Measurements from ENCODE around the gene MFAP3L. TPM values are rescaled to one million over a fixed set of nuclear protein-coding genes. Genes with fewer than 3 reads are reported as not detected.

MFAP3L gene
- total RNA-seq, 1 donor from 2014 or later, result 0.27 TPM

DNA sequence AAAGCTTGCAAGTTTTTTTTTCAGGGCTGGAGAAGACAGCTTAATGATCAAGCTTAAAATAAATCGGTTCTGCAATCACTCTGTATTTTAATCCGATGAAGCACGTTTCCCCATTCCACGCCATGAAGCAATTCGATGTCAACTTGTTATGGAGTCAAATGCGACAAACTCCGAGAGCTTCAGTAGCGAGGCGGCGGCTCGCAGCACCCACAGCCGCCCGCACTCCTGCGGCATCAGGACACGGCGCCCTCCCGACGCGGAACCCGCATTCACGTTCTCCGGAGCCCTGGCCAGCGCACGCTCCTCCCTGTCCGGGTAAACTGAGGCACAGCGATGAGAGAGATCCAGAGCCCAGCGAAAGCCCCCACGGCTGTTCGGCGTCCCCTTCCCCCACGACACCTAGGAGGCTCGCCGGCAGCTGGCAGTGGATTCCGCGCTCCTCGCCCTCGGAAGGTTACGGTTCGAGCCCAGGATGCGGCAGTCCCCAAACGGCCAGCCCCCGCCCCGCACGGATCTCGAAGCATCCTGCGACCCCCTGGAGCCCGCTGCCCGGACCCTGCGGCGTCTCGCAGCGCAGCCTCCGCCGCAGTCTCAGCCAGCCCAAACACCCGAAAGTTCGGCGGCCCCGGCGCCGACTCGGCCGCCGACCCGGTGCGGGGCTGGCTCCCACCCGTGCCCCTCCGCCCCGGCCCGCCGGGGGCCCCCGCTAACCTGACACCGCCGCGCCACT is 507 bp downstream of the MFAP3L start:
- intact Hi-C loops (cut with micrococcal nuclease), result loop anchor here (1.0 to 5.0 kb wide), 9 partner anchors 21 to 1707 kb away; partner anchors contain the start of genes CBR4, DDX60 and NEK1

GRCh38 chr4:170022211-170022610 is 4.0 kb downstream of the MFAP3L start:
- intact Hi-C loops (cut with micrococcal nuclease), result no loop called here

- intact Hi-C loops (cut with micrococcal nuclease), result no loop called here
Observed at GRCh38 chr4:170017252-170017651, 8.9 kb downstream of the MFAP3L start.

- intact Hi-C loops (cut with micrococcal nuclease), result no loop called here
Observed at GRCh38 chr4:170015285-170015684, 10.9 kb downstream of the MFAP3L start.

DNA sequence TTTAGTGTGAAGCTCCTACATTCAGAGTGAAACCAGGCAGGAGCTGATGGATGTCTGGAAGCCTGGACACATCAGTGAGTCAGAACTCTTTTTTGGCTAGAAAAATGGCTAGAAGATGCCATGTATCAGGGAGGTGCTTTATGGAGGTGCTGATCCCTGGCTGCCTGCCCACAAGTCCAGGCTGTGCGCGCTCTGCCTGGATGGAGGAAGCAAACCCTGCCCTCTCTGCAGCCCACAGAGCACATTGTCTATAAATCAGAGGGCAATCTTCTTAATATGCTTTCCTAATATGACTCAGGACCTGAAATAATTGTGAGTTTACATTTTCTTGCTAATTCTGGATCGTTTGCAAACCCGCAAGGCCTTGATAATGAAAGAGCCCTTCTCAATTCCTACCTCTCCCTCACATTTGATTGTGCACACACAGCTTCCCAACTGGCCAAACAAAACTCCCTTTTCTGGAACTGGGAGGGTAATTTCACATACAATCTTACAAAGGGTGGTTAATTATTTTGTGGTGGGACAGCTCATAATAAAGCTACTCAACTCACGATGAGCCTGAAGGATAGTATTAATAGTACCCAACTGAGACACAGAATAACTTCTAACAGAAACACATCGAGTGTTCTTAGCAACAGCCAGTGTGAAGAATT is 11.7 kb downstream of the MFAP3L start:
- intact Hi-C loops (cut with micrococcal nuclease), result no loop called here

DNA sequence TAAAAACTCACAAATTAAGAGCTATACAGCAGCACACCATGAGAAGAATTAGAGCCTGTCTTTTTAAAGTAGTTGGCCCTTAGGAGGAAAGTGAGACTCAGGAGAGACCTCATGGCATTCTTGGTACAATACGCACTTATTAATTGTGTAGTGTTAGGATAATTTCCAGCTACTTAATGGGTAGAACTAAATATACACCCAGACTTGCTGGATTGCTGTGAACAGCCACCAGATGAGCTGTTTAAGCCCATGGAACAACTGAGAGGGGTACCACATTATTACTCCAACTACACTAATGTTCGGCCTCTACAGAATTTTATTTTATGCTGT is 13.6 kb downstream of the MFAP3L start:
- intact Hi-C loops (cut with micrococcal nuclease), result no loop called here

GRCh38 chr4:170011921-170012628 is 14.1 kb downstream of the MFAP3L start:
- intact Hi-C loops (cut with micrococcal nuclease), result no loop called here

GRCh38 chr4:170009291-170009690 is 16.9 kb downstream of the MFAP3L start:
- intact Hi-C loops (cut with micrococcal nuclease), result no loop called here

DNA sequence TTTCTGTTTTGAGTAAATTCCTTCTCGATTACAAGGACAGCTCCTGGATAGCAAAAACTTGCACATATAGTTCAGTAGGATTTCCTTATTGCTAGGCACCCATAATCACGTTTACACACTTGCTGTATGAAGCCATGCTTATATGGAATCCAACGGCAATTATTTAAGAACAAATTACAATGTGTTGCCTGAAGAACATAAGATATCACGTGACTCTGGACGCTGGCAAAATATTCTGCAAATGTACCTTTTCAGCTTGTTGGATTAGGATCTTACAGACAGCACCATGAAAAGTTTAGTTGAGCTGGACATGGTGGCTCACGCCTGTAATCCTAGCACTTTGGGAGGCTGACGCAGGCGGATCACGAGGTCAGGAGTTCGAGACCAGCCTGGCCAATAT is 17.4 kb downstream of the MFAP3L start:
- intact Hi-C loops (cut with micrococcal nuclease), result no loop called here

DNA sequence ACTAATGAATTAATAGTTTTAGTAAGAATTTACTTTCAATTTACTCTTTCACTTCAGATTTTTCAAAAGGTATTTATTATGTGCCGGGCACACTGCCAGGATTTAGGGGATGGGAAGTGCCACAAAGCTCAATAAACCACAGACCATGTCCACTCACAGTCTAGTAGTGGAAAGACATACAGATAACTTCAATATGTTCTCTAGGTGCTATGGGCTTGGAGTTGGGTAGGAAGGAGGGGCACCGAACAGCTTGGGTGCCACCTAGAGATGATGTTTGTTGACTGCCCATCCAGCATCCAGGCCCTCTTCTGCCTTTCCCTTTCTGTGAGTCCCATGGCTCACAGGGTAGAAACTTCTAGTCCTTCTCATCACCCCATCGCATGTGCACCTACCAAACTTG is 17.8 kb downstream of the MFAP3L start:
- intact Hi-C loops (cut with micrococcal nuclease), result no loop called here

DNA sequence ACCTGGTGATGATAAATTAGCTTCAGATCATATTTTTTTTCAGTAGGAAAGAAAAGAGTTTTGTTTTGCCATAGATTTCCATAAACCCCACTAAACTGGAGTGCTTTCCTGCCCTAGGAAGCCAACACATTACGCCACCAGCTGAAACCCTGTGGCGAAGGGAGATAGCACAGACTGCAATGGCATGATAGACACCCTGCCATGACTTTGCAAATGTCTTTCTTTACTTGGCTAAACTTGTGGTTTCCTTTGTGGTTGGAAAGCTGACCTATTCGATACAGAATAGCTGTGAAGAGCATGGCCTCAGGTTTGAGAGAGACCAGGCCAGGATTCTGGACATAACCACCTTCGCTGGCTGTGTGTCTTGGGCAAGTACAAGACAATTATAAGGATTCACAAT is 19.1 kb downstream of the MFAP3L start:
- intact Hi-C loops (cut with micrococcal nuclease), result no loop called here

- intact Hi-C loops (cut with micrococcal nuclease), result no loop called here
Observed at GRCh38 chr4:170005472-170005871, 20.7 kb downstream of the MFAP3L start.

DNA sequence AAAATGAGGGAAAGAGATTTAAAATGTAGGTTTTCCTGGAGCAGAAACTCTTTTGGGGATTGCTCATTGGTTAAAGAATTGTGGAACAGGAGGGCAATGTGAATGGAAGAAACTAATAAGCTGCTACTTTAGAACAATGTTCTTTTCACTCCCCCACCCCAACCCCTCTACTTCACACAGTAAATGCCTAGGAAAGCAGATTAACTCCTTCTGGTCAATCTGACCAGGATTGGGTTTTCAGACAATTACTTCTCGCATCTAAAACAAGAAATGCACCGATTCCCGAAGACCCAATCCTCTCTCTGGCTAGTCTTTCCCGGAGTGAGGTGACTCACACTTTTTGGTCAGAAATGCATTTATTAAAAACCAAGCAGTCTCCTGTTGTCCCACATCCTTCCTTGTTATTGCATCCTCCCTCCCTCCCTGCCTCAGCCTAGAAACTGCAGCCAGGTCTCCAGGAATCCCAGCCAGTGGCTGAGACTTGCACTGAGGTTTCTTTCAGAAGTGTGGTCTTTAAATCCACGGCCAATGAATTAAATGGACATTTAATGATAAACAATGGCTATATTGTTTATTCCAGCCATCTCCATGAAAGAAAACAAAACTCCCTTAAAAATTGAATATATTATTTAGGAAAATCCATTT is 21.4 kb downstream of the MFAP3L start:
- intact Hi-C loops (cut with micrococcal nuclease), result no loop called here

DNA sequence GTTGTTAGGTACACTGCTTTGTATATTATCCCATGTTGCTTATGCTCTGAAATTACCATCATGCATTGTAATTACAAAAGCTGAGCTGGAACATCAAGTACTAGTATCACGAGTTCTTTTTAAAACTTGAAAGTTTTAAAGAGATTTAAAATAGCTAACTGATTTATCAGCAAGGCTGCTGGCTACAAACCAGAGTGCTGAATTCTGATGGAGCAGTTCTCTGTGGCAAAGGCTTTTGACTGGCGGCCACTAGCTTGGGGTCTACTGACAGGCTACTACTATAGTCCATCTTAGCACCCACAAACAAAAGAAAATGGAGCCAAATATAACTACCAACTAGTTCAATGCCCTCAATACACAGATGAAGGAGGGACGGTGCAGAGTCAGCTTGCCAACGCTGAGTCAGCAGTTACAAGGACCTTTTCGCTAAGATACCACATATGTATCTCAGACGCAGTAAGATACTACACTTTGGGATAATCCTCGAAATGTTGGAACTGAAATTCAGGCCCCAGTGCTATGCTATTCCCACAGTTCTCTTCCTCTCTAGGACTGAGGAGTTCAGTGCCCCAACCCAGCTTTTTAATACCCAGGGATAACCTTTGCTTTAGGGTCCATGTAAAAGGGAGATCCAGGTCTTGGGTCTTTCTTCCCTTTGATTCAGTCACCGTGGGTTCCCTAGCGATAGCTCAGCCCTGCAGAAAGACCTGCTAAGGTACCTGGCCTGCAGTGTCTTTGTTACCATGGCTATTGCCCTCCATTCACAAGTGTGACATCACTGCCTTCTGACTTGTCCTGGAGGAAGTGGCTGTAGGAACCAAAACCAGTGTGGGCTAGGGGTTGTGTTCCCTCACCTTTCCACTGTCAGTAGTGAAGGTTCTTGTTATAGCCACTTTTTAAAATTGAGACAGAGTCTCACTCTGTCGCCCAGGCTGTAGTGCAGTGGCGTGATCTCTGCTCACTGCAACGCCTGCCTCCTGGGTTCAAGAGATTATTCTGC is 22.8 kb downstream of the MFAP3L start:
- intact Hi-C loops (cut with micrococcal nuclease), result no loop called here

DNA sequence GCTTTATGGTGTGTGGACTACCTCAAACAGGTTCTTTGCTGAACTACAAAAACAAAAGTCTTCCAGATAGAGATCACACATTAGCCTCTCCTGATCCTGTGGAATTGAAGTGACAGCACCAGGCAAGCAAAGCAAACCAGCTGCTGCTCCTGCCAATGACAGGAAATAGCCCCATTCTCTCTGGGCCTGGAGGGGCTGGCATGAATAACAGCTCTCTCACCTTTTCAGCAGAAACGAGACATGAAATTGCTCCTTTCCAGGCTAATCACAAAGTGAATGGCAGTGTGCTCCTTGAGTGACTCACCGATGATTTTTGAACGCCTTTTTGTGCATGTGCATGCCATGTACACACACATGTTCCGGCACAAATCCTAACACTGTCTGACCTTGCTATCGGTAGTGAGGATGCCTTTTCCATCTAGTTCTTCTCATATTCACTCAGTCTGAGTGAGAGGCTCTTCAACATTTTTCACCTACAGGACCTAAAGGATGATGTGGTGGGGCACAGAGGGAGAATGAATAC is 24.4 kb downstream of the MFAP3L start:
- intact Hi-C loops (cut with micrococcal nuclease), result no loop called here

GRCh38 chr4:170001011-170001744 is 25.0 kb downstream of the MFAP3L start:
- intact Hi-C loops (cut with micrococcal nuclease), result no loop called here

GRCh38 chr4:169999923-170000322 is 26.3 kb downstream of the MFAP3L start:
- intact Hi-C loops (cut with micrococcal nuclease), result no loop called here

DNA sequence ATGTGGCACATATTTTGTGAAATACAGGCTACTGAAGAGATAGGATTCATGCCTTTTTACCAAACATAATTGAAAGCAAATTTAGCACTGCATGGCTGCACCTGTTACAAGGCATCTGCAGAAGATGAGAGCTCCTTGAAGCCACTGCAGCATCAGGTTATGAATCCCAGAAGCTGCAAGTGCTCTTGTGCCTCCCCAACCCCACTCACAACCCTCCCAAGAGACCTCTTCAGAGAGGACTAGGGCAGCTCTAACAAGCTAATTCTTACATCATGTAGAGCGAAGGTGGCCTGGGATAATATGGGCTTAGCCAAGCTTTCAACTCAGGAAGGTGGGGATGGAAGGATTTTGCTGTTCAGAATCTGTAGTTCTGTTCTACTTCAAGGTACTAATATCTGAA is 27.2 kb downstream of the MFAP3L start:
- intact Hi-C loops (cut with micrococcal nuclease), result no loop called here

GRCh38 chr4:169996379-169997240 is 29.6 kb downstream of the MFAP3L start:
- intact Hi-C loops (cut with micrococcal nuclease), result no loop called here
